RPMI7951 (cell line): ENCODE results near the gene NDUFAF3. TPM values are rescaled to one million over a fixed set of nuclear protein-coding genes. Genes with fewer than 3 reads are reported as not detected.

Experiments
- DNase-seq: peaks from one replicate; pipeline ENCODE4 v3.0.0-alpha.2; 2012; ENCODE audit warnings: low read depth
- total RNA-seq: library from RNA; depleted of rRNA; stranded (reverse); fragments of >200 nt; shearing (Covaris generic); gene quantifications from 2 replicates; pipeline ENCODE4 v1.2.3, GENCODE V29; 2014

Gene NDUFAF3
- total RNA-seq, 1 experiment from 2014 or later = 260 TPM

- DNase-seq = peak; percentile 66
Observed at GRCh38 chr3:49017971-49018706, 3.8 kb upstream of the NDUFAF3 start, which contains the start of gene DALRD3. Gene DALRD3 (minus strand): TSS chr3:49018580. CDS start chr3:49018564, 16 bp downstream.

GRCh38 chr3:49018707-49019006 lies 3.3 kb upstream of the NDUFAF3 start:
- DNase-seq = no peak

- DNase-seq = peak; percentile 33
Observed at GRCh38 chr3:49019941-49020329, 2.0 kb upstream of the NDUFAF3 start.

- peak; percentile 37 for DNase-seq
Observed at GRCh38 chr3:49020330-49021212, 1.4 kb upstream of the NDUFAF3 start.

GRCh38 chr3:49021213-49021812 lies 608 bp upstream of the NDUFAF3 start:
- peak; percentile 97 for DNase-seq

- DNase-seq = peak; percentile 31
Observed at GRCh38 chr3:49022688-49023171, 809 bp downstream of the NDUFAF3 start.

- no peak for DNase-seq
Observed at GRCh38 chr3:49023775-49024174, 1.9 kb downstream of the NDUFAF3 start.

GRCh38 chr3:49024449-49024848 lies 2.5 kb downstream of the NDUFAF3 start:
- DNase-seq = no peak

- peak; percentile 66 for DNase-seq
Observed at GRCh38 chr3:49025005-49025792, 3.3 kb downstream of the NDUFAF3 start.

GRCh38 chr3:49025793-49026520 lies 4.0 kb downstream of the NDUFAF3 start:
- no peak for DNase-seq

- DNase-seq = no peak
Observed at GRCh38 chr3:49026536-49026935, 4.6 kb downstream of the NDUFAF3 start.

GRCh38 chr3:49027634-49028033 lies 5.7 kb downstream of the NDUFAF3 start:
- DNase-seq = no peak

GRCh38 chr3:49028298-49028672 lies 6.4 kb downstream of the NDUFAF3 start:
- DNase-seq = no peak

- DNase-seq = peak; percentile 90
Observed at GRCh38 chr3:49028673-49029562, 7.0 kb downstream of the NDUFAF3 start, which contains the start of gene IMPDH2. Gene IMPDH2 (minus strand): TSS chr3:49029398. CDS start chr3:49029350, 48 bp downstream.

GRCh38 chr3:49029563-49029884 lies 7.6 kb downstream of the NDUFAF3 start:
- no peak for DNase-seq

- DNase-seq = no peak
Observed at GRCh38 chr3:49030321-49030720, 8.4 kb downstream of the NDUFAF3 start.

- no peak for DNase-seq
Observed at GRCh38 chr3:49032646-49033304, 10.9 kb downstream of the NDUFAF3 start.

- DNase-seq = no peak
Observed at GRCh38 chr3:49034650-49035049, 12.7 kb downstream of the NDUFAF3 start.

- no peak for DNase-seq
Observed at GRCh38 chr3:49035281-49035680, 13.4 kb downstream of the NDUFAF3 start.
